H1 (cell line): Measurements from ENCODE around the gene TCF4. TPM values are rescaled to one million over a fixed set of nuclear protein-coding genes. Genes with fewer than 3 reads are reported as not detected.

ENCODE experiments used
- HDAC6 ChIP-seq: IDR thresholded peaks from one replicate; pipeline ENCODE4 v1.7.1; 2012; ENCODE audit warnings: low read depth, mild to moderate bottlenecking, inconsistent platforms, low read length, moderate library complexity
- SAP30 ChIP-seq: fragments of 300-600 bp; sonication (generic); IDR thresholded peaks from 2 replicates; pipeline ENCODE4 v1.7.1; 2012; ENCODE audit warnings: low read length, moderate library complexity, mild to moderate bottlenecking, inconsistent platforms; ENCODE audit not compliant: insufficient read depth, insufficient replicate concordance
- SRF ChIP-seq: IDR thresholded peaks from 2 replicates; pipeline ENCODE4 v1.6.1; 2011; ENCODE audit warnings: mild to moderate bottlenecking, low read depth, low read length, moderate library complexity
- ZNF274 ChIP-seq: IDR thresholded peaks from 2 replicates; pipeline ENCODE4 v1.7.0; 2012; ENCODE audit warnings: low read length, borderline replicate concordance; ENCODE audit errors: extremely low read depth
- polyA plus RNA-seq, 7 experiments: library from polyadenylated mRNA; depleted of rRNA in 3 of 7; stranded (reverse) in 5 of 7; unstranded in 2 of 7; fragments of >200 nt in 5 of 7; fragments of 200-250 nt in 2 of 7; gene quantifications; 1 replicate in 5 of 7; 2 replicates in 1 of 7; 4 replicates in 1 of 7; pipeline versions ENCODE4 v1.2.1 to v1.2.3, GENCODE V29; 2011 to 2013; ENCODE audit warnings: missing spikeins in 2 of 7, mixed read lengths in 2 of 7
- total RNA-seq: library from RNA; stranded (reverse); fragmentation: NEBNext Ultra II Directional; extraction: Animal tissue kit (Norgen Biotek cat#: 25700); gene quantifications from 2 replicates; pipeline ENCODE4 v1.2.1, GENCODE V29; 2021

TCF4 gene
- total and polyA plus RNA-seq, 2 of the 8 experiments (the other 6 are each of a cell fraction or from before 2014, with no cell fraction given) = 59.3 to 118 TPM

DNA sequence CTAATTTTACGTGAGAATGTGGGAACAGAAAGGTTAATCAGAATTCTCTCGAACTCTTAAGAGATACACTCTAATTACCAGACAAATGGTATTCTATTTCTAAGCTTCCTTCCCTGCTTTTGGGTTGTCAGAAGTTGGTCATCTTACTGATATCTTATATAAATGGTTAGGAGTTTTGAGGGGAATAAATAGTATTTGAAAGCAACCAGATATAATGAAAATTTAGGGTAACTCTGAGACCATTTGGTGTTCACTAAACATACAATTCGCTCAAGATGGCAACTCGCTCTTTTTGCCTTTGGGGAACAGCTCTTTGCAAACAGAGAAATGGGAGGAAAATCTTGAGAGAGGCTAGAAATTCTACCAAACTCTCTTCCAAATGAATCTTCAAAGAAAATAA lies 250.9 kb downstream of the TCF4 start (continued):
- TF ChIP-seq HDAC6 (no peak), ZNF274 (no peak), SRF (no peak), SAP30 (no peak)
